Measurements from ENCODE around the gene SMCO4. TPM values are rescaled to one million over a fixed set of nuclear protein-coding genes. Genes with fewer than 3 reads are reported as not detected.
A peak's percentile ranks its signal among the peaks of the same experiment; 100 is the strongest.
"Not testable (repeated sequence)": the region's sequence is repeated elsewhere in the genome, so short reads cannot be mapped to it uniquely, and the experiment has no call there.

SMCO4 gene
- total RNA-seq, 1 donor from 2014 or later: 35.1 TPM

GRCh38 chr11:93468290-93468689 lies 74.9 kb downstream of the SMCO4 start:
- Histone ChIP-seq H2AFZ (replicated peaks) (no peak overlapping the region), H4K20me1 (ENCODE audit: low read depth) (no peaks in the 10 kb centered on the region), H3K4me3 (no peak overlapping the region), H3K9ac (no peak overlapping the region), H3K4me1 (no peaks in the 10 kb centered on the region), H3K36me3 (no peaks in the 10 kb centered on the region), H3K27me3 (no peaks in the 10 kb centered on the region), H3K27ac (no peak overlapping the region), H3F3A (ENCODE audit: low read depth) (no peaks in the 10 kb centered on the region), H3K4me2 (no peak overlapping the region), H3K9me3 (ENCODE audit: low read depth) (no peaks in the 10 kb centered on the region), H3K79me2 (ENCODE audit: low read depth) (no peaks in the 10 kb centered on the region)
- TF ChIP-seq EZH2phosphoT487 (IDR thresholded peaks at IDR 0.05) (no peak), CTCF (IDR thresholded peaks at IDR 0.05) (no peak), EZH2 (IDR thresholded peaks at IDR 0.05) (no peak)
- DNase-seq (ENCODE audit: low spot score): no peak
- no peak overlapping the region for H3K4me3 Mint-ChIP-seq
- H3K27ac Mint-ChIP-seq: no peak overlapping the region
- H3K36me3 Mint-ChIP-seq: no peaks in the 10 kb centered on the region
- H3K9me3 Mint-ChIP-seq: no peaks in the 10 kb centered on the region
- H3K4me1 Mint-ChIP-seq: no peaks in the 10 kb centered on the region
- no peaks in the 10 kb centered on the region for H3K27me3 Mint-ChIP-seq (ENCODE audit: insufficient read depth, low read depth)

- H3K4me1 ChIP-seq: no peaks in the 10 kb centered on the region
- H3K27me3 Mint-ChIP-seq (ENCODE audit: insufficient read depth, low read depth): no peaks in the 10 kb centered on the region
These were observed 76.1 kb downstream of the SMCO4 start for GRCh38 chr11:93467054-93467453.

GRCh38 chr11:93464927-93465540 lies 78.2 kb downstream of the SMCO4 start:
- Histone ChIP-seq H3K36me3 (no peaks in the 10 kb centered on the region), H4K20me1 (ENCODE audit: low read depth) (no peaks in the 10 kb centered on the region), H3K27ac (no peak overlapping the region), H3F3A (ENCODE audit: low read depth) (no peaks in the 10 kb centered on the region), H3K9ac (no peak overlapping the region), H3K4me1 (no peaks in the 10 kb centered on the region), H3K27me3 (no peaks in the 10 kb centered on the region), H3K79me2 (ENCODE audit: low read depth) (no peaks in the 10 kb centered on the region), H3K4me3 (no peak overlapping the region), H2AFZ (replicated peaks) (no peak overlapping the region), H3K4me2 (no peak overlapping the region), H3K9me3 (ENCODE audit: low read depth) (no peaks in the 10 kb centered on the region)
- no peak for DNase-seq (ENCODE audit: low spot score)
- TF ChIP-seq CTCF (IDR thresholded peaks at IDR 0.05): no peak
- TF ChIP-seq EZH2 (IDR thresholded peaks at IDR 0.05): no peak
- Mint-ChIP-seq H3K27me3 (ENCODE audit: insufficient read depth, low read depth) (no peaks in the 10 kb centered on the region), H3K36me3 (no peaks in the 10 kb centered on the region), H3K4me3 (no peak overlapping the region), H3K27ac (no peak overlapping the region), H3K9me3 (peaks cover 8% of the 10 kb centered on the region), H3K4me1 (no peaks in the 10 kb centered on the region)

More at GRCh38 chr11:93467054-93467453, 76.1 kb downstream of the SMCO4 start:
- Histone ChIP-seq H3K27ac (no peak overlapping the region), H3K4me2 (no peak overlapping the region), H3F3A (ENCODE audit: low read depth) (no peaks in the 10 kb centered on the region), H2AFZ (replicated peaks) (no peak overlapping the region), H4K20me1 (ENCODE audit: low read depth) (no peaks in the 10 kb centered on the region), H3K36me3 (no peaks in the 10 kb centered on the region), H3K4me3 (no peak overlapping the region), H3K27me3 (no peaks in the 10 kb centered on the region), H3K79me2 (ENCODE audit: low read depth) (no peaks in the 10 kb centered on the region), H3K9ac (no peak overlapping the region), H3K9me3 (ENCODE audit: low read depth) (no peaks in the 10 kb centered on the region)
- Mint-ChIP-seq H3K27ac (peak overlapping the region; percentile 4), H3K4me3 (no peak overlapping the region), H3K9me3 (peaks cover 8% of the 10 kb centered on the region), H3K4me1 (no peaks in the 10 kb centered on the region), H3K36me3 (no peaks in the 10 kb centered on the region)
- no peak for TF ChIP-seq EZH2 (IDR thresholded peaks at IDR 0.05)
- TF ChIP-seq EZH2phosphoT487 (IDR thresholded peaks at IDR 0.05): no peak
- no peak for TF ChIP-seq CTCF (IDR thresholded peaks at IDR 0.05)
- DNase-seq (ENCODE audit: low spot score): no peak

- not testable (repeated sequence) for H3K27me3 ChIP-seq; H2AFZ ChIP-seq (replicated peaks); H3K9me3 ChIP-seq (ENCODE audit: low read depth); H3K27ac ChIP-seq; DNase-seq (ENCODE audit: low spot score); H4K20me1 ChIP-seq (ENCODE audit: low read depth); H3K4me2 ChIP-seq; H3K79me2 ChIP-seq (ENCODE audit: low read depth); H3K4me1 Mint-ChIP-seq; H3K9ac ChIP-seq; H3F3A ChIP-seq (ENCODE audit: low read depth); H3K4me3 Mint-ChIP-seq; H3K27me3 Mint-ChIP-seq (ENCODE audit: insufficient read depth, low read depth); H3K36me3 Mint-ChIP-seq; H3K4me3 ChIP-seq; H3K27ac Mint-ChIP-seq; H3K36me3 ChIP-seq; H3K4me1 ChIP-seq
- H3K9me3 Mint-ChIP-seq: peaks cover 13% of the 10 kb centered on the region
These were observed 79.5 kb downstream of the SMCO4 start for GRCh38 chr11:93463666-93464065.
